Measurements from ENCODE around the gene CARD19. TPM values are rescaled to one million over a fixed set of nuclear protein-coding genes. Genes with fewer than 3 reads are reported as not detected.
A peak's percentile ranks its signal among the peaks of the same experiment; 100 is the strongest.
"Not testable (repeated sequence)": the region's sequence is repeated elsewhere in the genome, so short reads cannot be mapped to it uniquely, and the experiment has no call there.

The CARD19 gene
- total RNA-seq, 4 donors from 2014 or later = 37.0 to 61.8 (median 49.1) TPM

DNA sequence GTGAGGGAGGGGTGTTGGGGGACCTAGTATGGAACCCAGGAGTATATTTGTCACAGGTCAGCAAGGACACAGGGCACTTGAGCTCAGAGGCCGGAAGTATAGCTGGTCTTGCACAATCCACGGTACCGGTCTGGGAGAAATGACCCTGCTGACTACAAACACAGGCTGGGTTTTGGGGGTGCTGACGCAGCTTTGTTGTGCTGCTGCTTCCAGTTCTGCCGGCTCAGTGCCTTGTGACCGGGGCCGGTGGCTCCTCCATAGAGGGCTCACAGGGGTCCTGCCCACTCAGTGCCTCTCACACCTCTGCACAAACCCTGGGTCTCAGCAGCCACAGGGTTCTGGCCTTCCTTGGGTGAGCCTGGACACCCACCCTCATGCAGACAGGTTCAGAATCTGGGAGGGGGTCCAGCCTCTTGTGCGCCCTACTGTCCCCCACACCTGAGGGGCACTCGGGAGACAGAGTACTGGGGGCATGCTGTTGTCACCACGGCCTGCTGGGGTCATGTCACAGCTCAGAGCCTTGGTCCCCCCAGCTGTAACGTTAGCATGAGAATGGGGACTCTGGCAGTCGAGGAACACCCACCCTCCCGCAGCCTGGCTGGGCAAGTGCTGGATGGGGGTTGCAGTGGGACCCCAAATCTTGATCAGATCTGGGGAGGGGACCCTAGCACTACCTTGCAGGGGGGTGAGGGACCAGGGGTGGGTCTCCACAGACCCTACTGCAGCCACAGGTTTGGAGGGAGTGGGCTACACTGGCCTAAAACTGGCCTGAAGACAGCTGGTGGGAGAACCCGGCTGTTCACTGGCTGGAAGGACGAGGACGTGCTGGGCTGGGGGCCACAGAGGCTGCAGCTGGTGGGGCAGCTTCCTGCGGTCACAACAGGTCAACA lies 20.3 kb downstream of the CARD19 start:
- Histone ChIP-seq H3K27me3 (no peaks in the 10 kb centered on the region), H3K4me1 (peaks cover 20 to 32% of the 10 kb centered on the region in 2 donors), H3K9me3 (no peaks in the 10 kb centered on the region), H3K27ac (peak overlapping the region; percentile 84 to 92 (median 91)), H3K4me3 (replicated peaks in 1 of 3) (no peak overlapping the region), H3K36me3 (peaks cover under 1 to 3% of the 10 kb centered on the region in 2 donors)
- DNase-seq = peak; percentile 89 to 90
- WGBS, 2 donors = 59 to 63% methylated on average over 7 to 14 of the region's 17 CpGs
- intact Hi-C loops (cut with DNase I) = loop anchor here (10.0 kb wide), 1 partner anchor 112 kb away; no protein-coding TSS in a partner anchor
- peak in 1 of 2 donors; percentile 35 for TF ChIP-seq POLR2A (IDR thresholded peaks at IDR 0.05)
- TF ChIP-seq, protein P1, sequence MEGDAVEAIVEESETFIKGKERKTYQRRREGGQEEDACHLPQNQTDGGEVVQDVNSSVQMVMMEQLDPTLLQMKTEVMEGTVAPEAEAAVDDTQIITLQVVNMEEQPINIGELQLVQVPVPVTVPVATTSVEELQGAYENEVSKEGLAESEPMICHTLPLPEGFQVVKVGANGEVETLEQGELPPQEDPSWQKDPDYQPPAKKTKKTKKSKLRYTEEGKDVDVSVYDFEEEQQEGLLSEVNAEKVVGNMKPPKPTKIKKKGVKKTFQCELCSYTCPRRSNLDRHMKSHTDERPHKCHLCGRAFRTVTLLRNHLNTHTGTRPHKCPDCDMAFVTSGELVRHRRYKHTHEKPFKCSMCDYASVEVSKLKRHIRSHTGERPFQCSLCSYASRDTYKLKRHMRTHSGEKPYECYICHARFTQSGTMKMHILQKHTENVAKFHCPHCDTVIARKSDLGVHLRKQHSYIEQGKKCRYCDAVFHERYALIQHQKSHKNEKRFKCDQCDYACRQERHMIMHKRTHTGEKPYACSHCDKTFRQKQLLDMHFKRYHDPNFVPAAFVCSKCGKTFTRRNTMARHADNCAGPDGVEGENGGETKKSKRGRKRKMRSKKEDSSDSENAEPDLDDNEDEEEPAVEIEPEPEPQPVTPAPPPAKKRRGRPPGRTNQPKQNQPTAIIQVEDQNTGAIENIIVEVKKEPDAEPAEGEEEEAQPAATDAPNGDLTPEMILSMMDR (IDR thresholded peaks at IDR 0.05) = no peak

DNA sequence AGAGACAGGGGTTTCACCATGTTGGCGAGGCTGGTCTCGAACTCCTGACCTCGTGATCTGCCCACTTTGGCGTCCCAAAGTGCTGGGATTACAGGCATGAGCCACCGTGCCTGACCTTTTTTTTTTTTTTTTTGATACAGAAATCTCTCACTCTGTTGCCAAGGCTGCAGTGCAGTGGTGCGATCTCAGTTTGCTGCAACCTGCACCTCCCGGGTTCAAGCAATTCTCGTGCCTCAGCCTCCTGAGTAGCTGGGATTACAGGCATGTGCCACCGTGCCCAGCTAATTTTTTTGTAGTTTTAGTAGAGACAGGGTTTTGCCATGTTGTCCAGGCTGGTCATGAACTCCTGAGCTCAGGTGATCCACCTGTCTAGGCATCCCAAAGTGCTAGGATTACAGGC lies 21.5 kb downstream of the CARD19 start:
- not testable (repeated sequence) for H3K27me3 ChIP-seq; H3K4me3 ChIP-seq (replicated peaks in 1 of 3); H3K27ac ChIP-seq; H3K9me3 ChIP-seq
- intact Hi-C loops (cut with DNase I) = loop anchor here (10.0 kb wide), 1 partner anchor 113 kb away; no protein-coding TSS in a partner anchor
- Histone ChIP-seq H3K36me3 (peaks cover 9 to 10% of the 10 kb centered on the region in 2 donors), H3K4me1 (peaks cover 20 to 32% of the 10 kb centered on the region in 2 donors)
- DNase-seq = peak in 1 of 2 donors; percentile 1
- WGBS, 2 donors = 87 to 88% methylated on average over 9 of the region's 9 CpGs

DNA sequence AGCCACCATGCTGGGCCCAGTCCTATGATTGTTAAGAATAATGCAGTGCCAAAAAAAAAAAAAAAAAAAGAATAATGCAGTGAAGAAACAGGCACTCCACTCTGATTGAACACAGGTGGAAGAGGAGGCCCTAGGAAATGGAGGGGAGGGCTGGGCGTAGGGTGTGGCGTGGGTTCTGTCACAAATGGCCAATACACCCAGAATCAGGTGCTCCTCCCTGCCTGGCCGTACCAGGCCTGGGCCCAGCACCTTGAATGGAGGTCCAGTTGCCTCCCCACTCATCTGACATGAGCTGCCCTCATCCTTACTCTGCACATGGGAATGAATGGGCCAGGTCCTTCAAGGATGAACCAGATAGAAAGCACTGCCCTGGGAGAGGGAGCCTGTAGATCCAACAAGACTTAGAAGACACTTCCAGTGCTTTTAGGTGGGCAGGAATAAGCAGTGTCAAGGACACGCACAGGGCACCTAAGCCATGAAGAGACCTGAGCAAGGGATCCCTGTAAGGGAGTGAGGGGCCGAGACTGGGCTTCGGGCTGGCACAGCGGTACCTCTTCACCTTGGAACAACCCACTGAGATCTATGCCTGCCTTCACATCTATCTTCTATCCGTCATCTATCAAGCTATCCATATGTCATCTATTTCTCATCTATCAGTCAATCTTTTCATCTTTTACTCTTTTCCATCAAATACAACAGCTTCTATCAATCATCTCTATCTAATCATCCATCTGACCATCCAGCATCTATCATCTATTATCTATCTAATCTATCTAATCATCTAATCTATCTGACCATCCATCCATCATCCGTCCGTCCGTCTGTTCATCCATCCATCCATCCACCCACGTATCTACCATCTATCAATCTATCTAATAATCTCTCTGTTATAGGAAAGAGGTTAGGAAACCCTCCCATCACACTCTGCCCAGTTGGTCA lies 22.2 kb downstream of the CARD19 start:
- DNase-seq = peak in 1 of 2 donors; percentile 2
- Histone ChIP-seq H3K27ac (no peak overlapping the region), H3K27me3 (no peaks in the 10 kb centered on the region), H3K9me3 (no peaks in the 10 kb centered on the region), H3K4me3 (replicated peaks in 1 of 3) (no peak overlapping the region), H3K36me3 (peaks cover 9 to 16% of the 10 kb centered on the region in 2 donors), H3K4me1 (peaks cover 20 to 32% of the 10 kb centered on the region in 2 donors)
- 96 to 97% methylated on average over 12 of the region's 12 CpGs for WGBS, 2 donors
- intact Hi-C loops (cut with DNase I) = loop anchor here (10.0 kb wide), 1 partner anchor 113 kb away; no protein-coding TSS in a partner anchor
- no peak for TF ChIP-seq POLR2A (IDR thresholded peaks at IDR 0.05)
- TF ChIP-seq, protein P1 (IDR thresholded peaks at IDR 0.05) = no peak

DNA sequence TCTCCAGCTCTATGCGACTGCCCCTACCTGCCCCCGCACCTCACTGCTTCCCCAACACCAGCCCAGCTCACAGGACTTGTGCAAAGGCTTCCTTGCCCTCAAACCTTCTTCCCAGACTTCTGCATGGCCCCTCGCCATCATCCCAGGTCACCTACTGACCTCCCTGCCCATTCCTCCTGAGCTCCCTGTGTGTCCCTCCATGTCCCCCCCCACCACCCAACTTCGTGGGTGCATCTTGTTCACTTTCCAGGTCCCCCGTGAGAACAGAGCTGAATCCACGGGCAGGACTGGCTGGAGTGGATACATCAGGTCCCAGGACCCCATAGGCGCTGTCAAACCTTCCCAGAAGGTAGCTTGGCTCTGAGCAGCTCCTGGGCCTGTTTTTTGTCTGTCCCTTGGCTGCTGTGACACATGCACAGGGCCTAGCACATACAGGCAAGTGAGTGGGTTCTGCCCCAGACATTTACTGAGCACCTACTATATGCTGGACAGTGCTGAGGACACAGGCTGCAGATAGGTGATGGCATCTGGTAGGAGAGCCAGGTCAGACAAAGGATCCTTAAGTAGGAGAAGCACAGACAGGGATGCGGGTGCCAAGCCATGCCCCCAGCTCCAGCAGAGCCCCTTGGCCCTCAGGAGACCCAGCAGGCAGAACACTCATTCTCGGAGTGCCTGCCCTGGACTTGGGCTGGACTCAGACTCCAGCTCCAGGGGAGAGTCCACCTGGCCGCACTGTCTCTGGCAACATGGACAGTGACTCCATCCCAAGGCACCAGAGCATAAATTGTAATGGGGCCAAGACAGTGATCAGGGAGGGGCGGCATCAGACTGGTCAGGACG lies 23.1 kb downstream of the CARD19 start:
- peak overlapping the region; percentile 77 to 79 (median 79) for H3K27ac ChIP-seq
- DNase-seq = peak in 1 of 2 donors; percentile 2
- no peaks in the 10 kb centered on the region for H3K27me3 ChIP-seq
- H3K4me3 ChIP-seq (replicated peaks in 1 of 3) = no peak overlapping the region
- no peak for TF ChIP-seq POLR2A (IDR thresholded peaks at IDR 0.05)
- TF ChIP-seq, protein P1 (IDR thresholded peaks at IDR 0.05) = no peak
- no peaks in the 10 kb centered on the region for H3K9me3 ChIP-seq
- intact Hi-C loops (cut with DNase I) = loop anchor here (10.0 kb wide), 1 partner anchor 114 kb away; no protein-coding TSS in a partner anchor
- 90 to 91% methylated on average over 11 of the region's 12 CpGs for WGBS, 2 donors
- H3K4me1 ChIP-seq = peaks cover 23 to 32% of the 10 kb centered on the region in 2 donors
- H3K36me3 ChIP-seq = peaks cover 17 to 19% of the 10 kb centered on the region in 2 donors
